SHP77 treated with DMSO at 0.1 percent for 48 hours (cell line): ENCODE measurements around the gene PAX5.

Experiments
- DNase-seq: peaks from one replicate; lab custom pipeline; 2025; lab: John Stamatoyannopoulos, UW

Gene PAX5

GRCh38 chr9:37037503-37038301 lies 3.6 kb upstream of the PAX5 start:
- no peak for DNase-seq

- DNase-seq: no peak
These were observed 2.9 kb upstream of the PAX5 start for GRCh38 chr9:37036776-37037502.

GRCh38 chr9:37036371-37036775 lies 2.3 kb upstream of the PAX5 start:
- no peak for DNase-seq

- DNase-seq: no peak
These were observed 1.7 kb upstream of the PAX5 start for GRCh38 chr9:37035648-37036370.

GRCh38 chr9:37034938-37035647 lies 1.0 kb upstream of the PAX5 start:
- DNase-seq: no peak

- no peak for DNase-seq
These were observed 353 bp upstream of the PAX5 start for GRCh38 chr9:37034305-37034937.

GRCh38 chr9:37033141-37033540 lies 927 bp downstream of the PAX5 start:
- no peak for DNase-seq

- no peak for DNase-seq
These were observed 1.4 kb downstream of the PAX5 start for GRCh38 chr9:37032713-37033112.

GRCh38 chr9:37031902-37032301 lies 2.2 kb downstream of the PAX5 start:
- no peak for DNase-seq

- no peak for DNase-seq
These were observed 3.0 kb downstream of the PAX5 start for GRCh38 chr9:37031081-37031480.

- DNase-seq: no peak
These were observed 3.5 kb downstream of the PAX5 start for GRCh38 chr9:37030611-37030939.

GRCh38 chr9:37029776-37030610 lies 4.1 kb downstream of the PAX5 start:
- no peak for DNase-seq

GRCh38 chr9:37029304-37029775 lies 4.7 kb downstream of the PAX5 start:
- no peak for DNase-seq

GRCh38 chr9:37028420-37029031 lies 5.5 kb downstream of the PAX5 start:
- DNase-seq: no peak

- peak; percentile 66 for DNase-seq
These were observed 6.3 kb downstream of the PAX5 start for GRCh38 chr9:37027582-37028419.

- DNase-seq: no peak
These were observed 7.0 kb downstream of the PAX5 start for GRCh38 chr9:37026931-37027581.

GRCh38 chr9:37026113-37026930 lies 7.7 kb downstream of the PAX5 start:
- no peak for DNase-seq

GRCh38 chr9:37025823-37026112 lies 8.3 kb downstream of the PAX5 start:
- no peak for DNase-seq
